ENCODE measurements around the gene PEX12.
A peak's percentile ranks its signal among the peaks of the same experiment; 100 is the strongest.
"Not testable (repeated sequence)": the region's sequence is repeated elsewhere in the genome, so short reads cannot be mapped to it uniquely, and the experiment has no call there.

PEX12 gene

GRCh38 chr17:35578197-35578928 lies at the start of gene PEX12:
Gene PEX12 (minus strand): TSS chr17:35578571. CDS start chr17:35578021, 550 bp downstream.
- peak; percentile 82 for DNase-seq

- no peak for DNase-seq
These were observed 49.0 kb upstream of the PEX12 start for GRCh38 chr17:35627417-35627816.

GRCh38 chr17:35621768-35622167 lies 43.4 kb upstream of the PEX12 start:
- no peak for DNase-seq

- no peak for DNase-seq
These were observed 40.3 kb upstream of the PEX12 start for GRCh38 chr17:35618628-35619027.

GRCh38 chr17:35617505-35617904 lies 39.1 kb upstream of the PEX12 start:
- no peak for DNase-seq

- DNase-seq, result no peak
These were observed 38.2 kb upstream of the PEX12 start for GRCh38 chr17:35616536-35616935.

GRCh38 chr17:35614810-35615209 lies 36.4 kb upstream of the PEX12 start:
- DNase-seq, result no peak

- peak; percentile 14 for DNase-seq
These were observed 34.7 kb upstream of the PEX12 start for GRCh38 chr17:35612924-35613521.

- not testable (repeated sequence) for DNase-seq
These were observed 32.4 kb upstream of the PEX12 start for GRCh38 chr17:35610746-35611145.

- DNase-seq, result no peak
These were observed 31.5 kb upstream of the PEX12 start for GRCh38 chr17:35609831-35610230.

- DNase-seq, result no peak
These were observed 29.0 kb upstream of the PEX12 start for GRCh38 chr17:35607239-35607847.

GRCh38 chr17:35605678-35606077 lies 27.3 kb upstream of the PEX12 start:
- no peak for DNase-seq

GRCh38 chr17:35603674-35604073 lies 25.3 kb upstream of the PEX12 start:
- no peak for DNase-seq

- no peak for DNase-seq
These were observed 19.2 kb upstream of the PEX12 start for GRCh38 chr17:35597604-35598003.

- no peak for DNase-seq
These were observed 18.3 kb upstream of the PEX12 start for GRCh38 chr17:35596530-35597233.

- DNase-seq, result no peak
These were observed 17.7 kb upstream of the PEX12 start for GRCh38 chr17:35596072-35596471.

GRCh38 chr17:35588196-35588920 lies 10.0 kb upstream of the PEX12 start:
- DNase-seq, result no peak

GRCh38 chr17:35587074-35587961 lies 8.9 kb upstream of the PEX12 start, which contains the start of gene AP2B1:
Gene AP2B1 (plus strand): TSS chr17:35587322. CDS start chr17:35594031, 6,709 bp downstream.
- DNase-seq, result peak; percentile 92

- no peak for DNase-seq
These were observed 8.2 kb upstream of the PEX12 start for GRCh38 chr17:35586569-35587073.

GRCh38 chr17:35584061-35584460 lies 5.7 kb upstream of the PEX12 start:
- no peak for DNase-seq

GRCh38 chr17:35578929-35579432 lies 610 bp upstream of the PEX12 start:
- DNase-seq, result no peak

All from stimulated activated CD4-positive, alpha-beta T cell treated with anti-CD3 and anti-CD28 coated beads, Interleukin-4, amount 100 ng/mL, for 1 hour (primary cell).